ENCODE measurements around the gene AIFM3. TPM values are rescaled to one million over a fixed set of nuclear protein-coding genes. Genes with fewer than 3 reads are reported as not detected.

Gene AIFM3
- total and polyA plus RNA-seq, 2 experiments from 2014 or later: 0.45 to 1.5 TPM

GRCh38 chr22:20959578-20960461 is 7.2 kb upstream of the AIFM3 start (continued):
- TF ChIP-seq, protein P1, sequence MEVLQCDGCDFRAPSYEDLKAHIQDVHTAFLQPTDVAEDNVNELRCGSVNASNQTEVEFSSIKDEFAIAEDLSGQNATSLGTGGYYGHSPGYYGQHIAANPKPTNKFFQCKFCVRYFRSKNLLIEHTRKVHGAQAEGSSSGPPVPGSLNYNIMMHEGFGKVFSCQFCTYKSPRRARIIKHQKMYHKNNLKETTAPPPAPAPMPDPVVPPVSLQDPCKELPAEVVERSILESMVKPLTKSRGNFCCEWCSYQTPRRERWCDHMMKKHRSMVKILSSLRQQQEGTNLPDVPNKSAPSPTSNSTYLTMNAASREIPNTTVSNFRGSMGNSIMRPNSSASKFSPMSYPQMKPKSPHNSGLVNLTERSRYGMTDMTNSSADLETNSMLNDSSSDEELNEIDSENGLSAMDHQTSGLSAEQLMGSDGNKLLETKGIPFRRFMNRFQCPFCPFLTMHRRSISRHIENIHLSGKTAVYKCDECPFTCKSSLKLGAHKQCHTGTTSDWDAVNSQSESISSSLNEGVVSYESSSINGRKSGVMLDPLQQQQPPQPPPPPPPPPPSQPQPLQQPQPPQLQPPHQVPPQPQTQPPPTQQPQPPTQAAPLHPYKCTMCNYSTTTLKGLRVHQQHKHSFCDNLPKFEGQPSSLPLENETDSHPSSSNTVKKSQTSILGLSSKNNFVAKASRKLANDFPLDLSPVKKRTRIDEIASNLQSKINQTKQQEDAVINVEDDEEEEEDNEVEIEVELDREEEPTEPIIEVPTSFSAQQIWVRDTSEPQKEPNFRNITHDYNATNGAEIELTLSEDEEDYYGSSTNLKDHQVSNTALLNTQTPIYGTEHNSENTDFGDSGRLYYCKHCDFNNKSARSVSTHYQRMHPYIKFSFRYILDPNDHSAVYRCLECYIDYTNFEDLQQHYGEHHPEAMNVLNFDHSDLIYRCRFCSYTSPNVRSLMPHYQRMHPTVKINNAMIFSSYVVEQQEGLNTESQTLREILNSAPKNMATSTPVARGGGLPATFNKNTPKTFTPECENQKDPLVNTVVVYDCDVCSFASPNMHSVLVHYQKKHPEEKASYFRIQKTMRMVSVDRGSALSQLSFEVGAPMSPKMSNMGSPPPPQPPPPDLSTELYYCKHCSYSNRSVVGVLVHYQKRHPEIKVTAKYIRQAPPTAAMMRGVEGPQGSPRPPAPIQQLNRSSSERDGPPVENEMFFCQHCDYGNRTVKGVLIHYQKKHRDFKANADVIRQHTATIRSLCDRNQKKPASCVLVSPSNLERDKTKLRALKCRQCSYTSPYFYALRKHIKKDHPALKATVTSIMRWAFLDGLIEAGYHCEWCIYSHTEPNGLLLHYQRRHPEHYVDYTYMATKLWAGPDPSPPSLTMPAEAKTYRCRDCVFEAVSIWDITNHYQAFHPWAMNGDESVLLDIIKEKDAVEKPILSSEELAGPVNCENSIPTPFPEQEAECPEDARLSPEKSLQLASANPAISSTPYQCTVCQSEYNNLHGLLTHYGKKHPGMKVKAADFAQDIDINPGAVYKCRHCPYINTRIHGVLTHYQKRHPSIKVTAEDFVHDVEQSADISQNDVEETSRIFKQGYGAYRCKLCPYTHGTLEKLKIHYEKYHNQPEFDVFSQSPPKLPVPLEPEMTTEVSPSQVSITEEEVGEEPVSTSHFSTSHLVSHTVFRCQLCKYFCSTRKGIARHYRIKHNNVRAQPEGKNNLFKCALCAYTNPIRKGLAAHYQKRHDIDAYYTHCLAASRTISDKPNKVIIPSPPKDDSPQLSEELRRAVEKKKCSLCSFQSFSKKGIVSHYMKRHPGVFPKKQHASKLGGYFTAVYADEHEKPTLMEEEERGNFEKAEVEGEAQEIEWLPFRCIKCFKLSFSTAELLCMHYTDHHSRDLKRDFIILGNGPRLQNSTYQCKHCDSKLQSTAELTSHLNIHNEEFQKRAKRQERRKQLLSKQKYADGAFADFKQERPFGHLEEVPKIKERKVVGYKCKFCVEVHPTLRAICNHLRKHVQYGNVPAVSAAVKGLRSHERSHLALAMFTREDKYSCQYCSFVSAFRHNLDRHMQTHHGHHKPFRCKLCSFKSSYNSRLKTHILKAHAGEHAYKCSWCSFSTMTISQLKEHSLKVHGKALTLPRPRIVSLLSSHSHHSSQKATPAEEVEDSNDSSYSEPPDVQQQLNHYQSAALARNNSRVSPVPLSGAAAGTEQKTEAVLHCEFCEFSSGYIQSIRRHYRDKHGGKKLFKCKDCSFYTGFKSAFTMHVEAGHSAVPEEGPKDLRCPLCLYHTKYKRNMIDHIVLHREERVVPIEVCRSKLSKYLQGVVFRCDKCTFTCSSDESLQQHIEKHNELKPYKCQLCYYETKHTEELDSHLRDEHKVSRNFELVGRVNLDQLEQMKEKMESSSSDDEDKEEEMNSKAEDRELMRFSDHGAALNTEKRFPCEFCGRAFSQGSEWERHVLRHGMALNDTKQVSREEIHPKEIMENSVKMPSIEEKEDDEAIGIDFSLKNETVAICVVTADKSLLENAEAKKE (CRISPR knock-in tag; IDR thresholded peaks at IDR 0.05): no peak
- TF ChIP-seq EZH2 (IDR thresholded peaks at IDR 0.05; ENCODE audit: low read depth, unreplicated experiment): no peak
- TF ChIP-seq NANOG (IDR thresholded peaks at IDR 0.05; ENCODE audit: borderline replicate concordance): no peak
- TF ChIP-seq ZNF114 (CRISPR knock-in tag; IDR thresholded peaks at IDR 0.05): no peak
- no peak for TF ChIP-seq CTCF (conservative IDR thresholded peaks at IDR 0.05; ENCODE audit: low read depth in 2 of 2)
- no peak for TF ChIP-seq JUNB (IDR thresholded peaks at IDR 0.05; ENCODE audit: unreplicated experiment)
